ENCODE results near the gene ROR2. TPM values are rescaled to one million over a fixed set of nuclear protein-coding genes. Genes with fewer than 3 reads are reported as not detected.

ROR2 gene
- total RNA-seq, 2 experiments from 2014 or later: not detected

- Mint-ChIP-seq H3K4me3 (no peak overlapping the region), H3K36me3 (ENCODE audit: low read depth) (no peaks in the 10 kb centered on the region), H3K27me3 (peaks cover 30% of the 10 kb centered on the region), H3K4me1 (ENCODE audit: low read depth) (no peaks in the 10 kb centered on the region), H3K27ac (no peak overlapping the region), H3K9me3 (no peaks in the 10 kb centered on the region)
- Histone ChIP-seq H3K27me3 (ENCODE audit: control insufficient read depth in 1 of 2, insufficient read depth in 2 of 2, low read length in 2 of 2) (peaks cover 2 to 11% of the 10 kb centered on the region in 2 experiments), H3K27ac (ENCODE audit: low read depth in 1 of 2, low read length in 2 of 2) (no peak overlapping the region), H3K4me3 (ENCODE audit: low read length) (no peak overlapping the region), H3K4me1 (ENCODE audit: insufficient read depth, low read length) (no peaks in the 10 kb centered on the region), H3K36me3 (ENCODE audit: insufficient read depth, low read length) (no peaks in the 10 kb centered on the region), H3K9me3 (ENCODE audit: control insufficient read depth in 1 of 2, insufficient read depth in 1 of 2, low read length in 2 of 2) (no peaks in the 10 kb centered on the region)
- no peak for TF ChIP-seq CTCF (IDR thresholded peaks at IDR 0.05)
- no peak for ATAC-seq (ENCODE audit: poor library complexity)
- DNase-seq: no peak
- CTCF ChIA-PET: no interaction called here
- POLR2A ChIA-PET: no interaction called here
- intact Hi-C loops (cut with DNase I, micrococcal nuclease): no loop called here
These were observed 363.7 kb downstream of the ROR2 start for GRCh38 chr9:91586282-91586681.

GRCh38 chr9:91583966-91584365 lies 366.1 kb downstream of the ROR2 start:
- H3K36me3 ChIP-seq (ENCODE audit: insufficient read depth, low read length): no peaks in the 10 kb centered on the region
- DNase-seq (no peak), ATAC-seq (ENCODE audit: poor library complexity) (no peak)
- H3K4me1 ChIP-seq (ENCODE audit: insufficient read depth, low read length): no peaks in the 10 kb centered on the region
- no peaks in the 10 kb centered on the region for H3K36me3 Mint-ChIP-seq (ENCODE audit: low read depth)
- no peaks in the 10 kb centered on the region for H3K9me3 Mint-ChIP-seq
- no peak for TF ChIP-seq CTCF (IDR thresholded peaks at IDR 0.05)
- H3K27me3 ChIP-seq (ENCODE audit: control insufficient read depth in 1 of 2, insufficient read depth in 2 of 2, low read length in 2 of 2): peaks cover 0 to 11% of the 10 kb centered on the region in 2 experiments
- H3K27me3 Mint-ChIP-seq: peaks cover 30% of the 10 kb centered on the region
- no peaks in the 10 kb centered on the region for H3K9me3 ChIP-seq (ENCODE audit: control insufficient read depth in 1 of 2, insufficient read depth in 1 of 2, low read length in 2 of 2)
- H3K27ac Mint-ChIP-seq: no peak overlapping the region
- ChIA-PET CTCF (no interaction called here), POLR2A (no interaction called here)
- no peak overlapping the region for H3K27ac ChIP-seq (ENCODE audit: low read depth in 1 of 2, low read length in 2 of 2)
- no peaks in the 10 kb centered on the region for H3K4me1 Mint-ChIP-seq (ENCODE audit: low read depth)
- intact Hi-C loops (cut with DNase I, micrococcal nuclease): no loop called here
- H3K4me3 Mint-ChIP-seq: no peak overlapping the region
- no peak overlapping the region for H3K4me3 ChIP-seq (ENCODE audit: low read length)

- Histone ChIP-seq H3K27ac (ENCODE audit: low read depth in 1 of 2, low read length in 2 of 2) (no peak overlapping the region), H3K4me3 (ENCODE audit: low read length) (no peak overlapping the region), H3K36me3 (ENCODE audit: insufficient read depth, low read length) (no peaks in the 10 kb centered on the region), H3K9me3 (ENCODE audit: control insufficient read depth in 1 of 2, insufficient read depth in 1 of 2, low read length in 2 of 2) (no peaks in the 10 kb centered on the region), H3K4me1 (ENCODE audit: insufficient read depth, low read length) (no peaks in the 10 kb centered on the region), H3K27me3 (ENCODE audit: control insufficient read depth in 1 of 2, insufficient read depth in 2 of 2, low read length in 2 of 2) (peaks cover 0 to 11% of the 10 kb centered on the region in 2 experiments)
- ChIA-PET CTCF (no interaction called here), POLR2A (no interaction called here)
- DNase-seq (no peak), ATAC-seq (ENCODE audit: poor library complexity) (no peak)
- Mint-ChIP-seq H3K4me1 (ENCODE audit: low read depth) (no peaks in the 10 kb centered on the region), H3K27me3 (peaks cover 23% of the 10 kb centered on the region), H3K36me3 (ENCODE audit: low read depth) (no peaks in the 10 kb centered on the region), H3K9me3 (no peaks in the 10 kb centered on the region), H3K27ac (no peak overlapping the region), H3K4me3 (no peak overlapping the region)
- intact Hi-C loops (cut with DNase I, micrococcal nuclease): no loop called here
- TF ChIP-seq CTCF (IDR thresholded peaks at IDR 0.05): no peak
These were observed 366.7 kb downstream of the ROR2 start for GRCh38 chr9:91583161-91583875.

All from CD4-positive, alpha-beta T cell (primary cell).